K562 (cell line): ENCODE data around the gene YWHAB.
"Not testable (repeated sequence)": the region's sequence is repeated elsewhere in the genome, so short reads cannot be mapped to it uniquely, and the experiment has no call there.

ENCODE experiments used
- GTF2E2 ChIP-seq: fragments of 200-800 bp; sonication (Bioruptor generic); IDR thresholded peaks from 2 replicates; pipeline ENCODE4 v1.6.1; 2016; ENCODE audit warnings: missing genetic modification characterization, missing compliant biosample characterization
- MXI1 ChIP-seq: IDR thresholded peaks from 2 replicates; pipeline ENCODE4 v1.6.1; 2011; ENCODE audit warnings: low read depth, mild to moderate bottlenecking, improper control_type of control experiment, low read length
- NR2C1 ChIP-seq, 2 experiments: fragments of 450-650 bp; IDR thresholded peaks; 2 replicates each; pipeline ENCODE4 v1.6.1; 2017; ENCODE audit warnings: mild to moderate bottlenecking in 2 of 2, antibody characterized with exemption in 1 of 2, inconsistent platforms in 1 of 2, missing compliant biosample characterization in 1 of 2, missing genetic modification characterization in 1 of 2
- YBX1 ChIP-seq: fragments of 450-650 bp; IDR thresholded peaks from 2 replicates; pipeline ENCODE4 v1.7.1; 2016; ENCODE audit warnings: mild to moderate bottlenecking
- TF ChIP-seq, protein P1 (sequence below): sonication (generic); formaldehyde crosslinking; IDR thresholded peaks from 2 replicates; pipeline ENCODE4 v1.8.0; 2022; ENCODE audit warnings: mild to moderate bottlenecking, missing genetic modification reagents
- TF ChIP-seq, protein P2 (sequence below): sonication (generic); formaldehyde crosslinking; IDR thresholded peaks from 2 replicates; pipeline ENCODE4 v1.8.0; 2022; ENCODE audit warnings: missing genetic modification reagents, mild to moderate bottlenecking, borderline replicate concordance
- TF ChIP-seq, protein P3 (sequence below), 3 experiments: IDR thresholded peaks in 2 of 3; conservative IDR thresholded peaks in 1 of 3; 2 replicates each; pipeline ENCODE4 v1.5.1; 2011 to 2012; ENCODE audit warnings: low read length in 3 of 3, mild to moderate bottlenecking in 3 of 3, control low read depth in 2 of 3, improper control_type of control experiment in 1 of 3, inconsistent platforms in 1 of 3, low read depth in 1 of 3, mixed read lengths in 1 of 3, moderate library complexity in 1 of 3; ENCODE audit not compliant: insufficient read depth in 2 of 3

DNA sequence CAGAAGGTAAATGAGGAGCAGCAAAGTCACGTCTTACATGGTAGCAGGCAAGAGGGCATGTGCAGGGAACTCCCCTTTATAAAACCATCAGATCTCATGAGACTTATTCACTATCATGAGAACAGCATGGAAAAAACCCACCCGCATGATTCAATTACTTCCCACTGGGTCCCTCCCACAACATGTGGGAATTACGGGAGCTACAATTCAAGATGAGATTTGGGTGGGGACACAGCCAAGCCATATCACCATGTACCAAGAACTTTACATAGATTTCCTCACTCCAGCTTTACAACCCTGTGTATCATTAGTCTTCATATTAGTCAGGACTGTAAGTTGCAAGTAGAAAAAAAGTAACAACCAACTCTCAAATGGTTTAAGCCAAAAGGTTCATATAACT, 21.0 kb upstream of the YWHAB start:
- not testable (repeated sequence) for TF ChIP-seq GTF2E2 (tag); YBX1; NR2C1 (IDR thresholded peaks at IDR 0.05); NR2C1 (tag; IDR thresholded peaks at IDR 0.05); MXI1
- TF ChIP-seq, protein P1, sequence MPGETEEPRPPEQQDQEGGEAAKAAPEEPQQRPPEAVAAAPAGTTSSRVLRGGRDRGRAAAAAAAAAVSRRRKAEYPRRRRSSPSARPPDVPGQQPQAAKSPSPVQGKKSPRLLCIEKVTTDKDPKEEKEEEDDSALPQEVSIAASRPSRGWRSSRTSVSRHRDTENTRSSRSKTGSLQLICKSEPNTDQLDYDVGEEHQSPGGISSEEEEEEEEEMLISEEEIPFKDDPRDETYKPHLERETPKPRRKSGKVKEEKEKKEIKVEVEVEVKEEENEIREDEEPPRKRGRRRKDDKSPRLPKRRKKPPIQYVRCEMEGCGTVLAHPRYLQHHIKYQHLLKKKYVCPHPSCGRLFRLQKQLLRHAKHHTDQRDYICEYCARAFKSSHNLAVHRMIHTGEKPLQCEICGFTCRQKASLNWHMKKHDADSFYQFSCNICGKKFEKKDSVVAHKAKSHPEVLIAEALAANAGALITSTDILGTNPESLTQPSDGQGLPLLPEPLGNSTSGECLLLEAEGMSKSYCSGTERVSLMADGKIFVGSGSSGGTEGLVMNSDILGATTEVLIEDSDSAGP (CRISPR knock-in tag) = not testable (repeated sequence)
- TF ChIP-seq, protein P2, sequence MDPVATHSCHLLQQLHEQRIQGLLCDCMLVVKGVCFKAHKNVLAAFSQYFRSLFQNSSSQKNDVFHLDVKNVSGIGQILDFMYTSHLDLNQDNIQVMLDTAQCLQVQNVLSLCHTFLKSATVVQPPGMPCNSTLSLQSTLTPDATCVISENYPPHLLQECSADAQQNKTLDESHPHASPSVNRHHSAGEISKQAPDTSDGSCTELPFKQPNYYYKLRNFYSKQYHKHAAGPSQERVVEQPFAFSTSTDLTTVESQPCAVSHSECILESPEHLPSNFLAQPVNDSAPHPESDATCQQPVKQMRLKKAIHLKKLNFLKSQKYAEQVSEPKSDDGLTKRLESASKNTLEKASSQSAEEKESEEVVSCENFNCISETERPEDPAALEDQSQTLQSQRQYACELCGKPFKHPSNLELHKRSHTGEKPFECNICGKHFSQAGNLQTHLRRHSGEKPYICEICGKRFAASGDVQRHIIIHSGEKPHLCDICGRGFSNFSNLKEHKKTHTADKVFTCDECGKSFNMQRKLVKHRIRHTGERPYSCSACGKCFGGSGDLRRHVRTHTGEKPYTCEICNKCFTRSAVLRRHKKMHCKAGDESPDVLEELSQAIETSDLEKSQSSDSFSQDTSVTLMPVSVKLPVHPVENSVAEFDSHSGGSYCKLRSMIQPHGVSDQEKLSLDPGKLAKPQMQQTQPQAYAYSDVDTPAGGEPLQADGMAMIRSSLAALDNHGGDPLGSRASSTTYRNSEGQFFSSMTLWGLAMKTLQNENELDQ (CRISPR knock-in tag) = not testable (repeated sequence)
- TF ChIP-seq, protein P3, sequence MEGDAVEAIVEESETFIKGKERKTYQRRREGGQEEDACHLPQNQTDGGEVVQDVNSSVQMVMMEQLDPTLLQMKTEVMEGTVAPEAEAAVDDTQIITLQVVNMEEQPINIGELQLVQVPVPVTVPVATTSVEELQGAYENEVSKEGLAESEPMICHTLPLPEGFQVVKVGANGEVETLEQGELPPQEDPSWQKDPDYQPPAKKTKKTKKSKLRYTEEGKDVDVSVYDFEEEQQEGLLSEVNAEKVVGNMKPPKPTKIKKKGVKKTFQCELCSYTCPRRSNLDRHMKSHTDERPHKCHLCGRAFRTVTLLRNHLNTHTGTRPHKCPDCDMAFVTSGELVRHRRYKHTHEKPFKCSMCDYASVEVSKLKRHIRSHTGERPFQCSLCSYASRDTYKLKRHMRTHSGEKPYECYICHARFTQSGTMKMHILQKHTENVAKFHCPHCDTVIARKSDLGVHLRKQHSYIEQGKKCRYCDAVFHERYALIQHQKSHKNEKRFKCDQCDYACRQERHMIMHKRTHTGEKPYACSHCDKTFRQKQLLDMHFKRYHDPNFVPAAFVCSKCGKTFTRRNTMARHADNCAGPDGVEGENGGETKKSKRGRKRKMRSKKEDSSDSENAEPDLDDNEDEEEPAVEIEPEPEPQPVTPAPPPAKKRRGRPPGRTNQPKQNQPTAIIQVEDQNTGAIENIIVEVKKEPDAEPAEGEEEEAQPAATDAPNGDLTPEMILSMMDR (IDR thresholded peaks at IDR 0.05 in 2 of 3, conservative IDR thresholded peaks at IDR 0.05 in 1 of 3; ENCODE audit: insufficient read depth in 2 of 3, low read depth in 1 of 3, low read length in 3 of 3) = not testable (repeated sequence)
